Measurements from ENCODE around the gene GASK1A. TPM values are rescaled to one million over a fixed set of nuclear protein-coding genes. Genes with fewer than 3 reads are reported as not detected.

The GASK1A gene
- total RNA-seq, 2 experiments from 2014 or later = 0.28 TPM; not detected in 1

DNA sequence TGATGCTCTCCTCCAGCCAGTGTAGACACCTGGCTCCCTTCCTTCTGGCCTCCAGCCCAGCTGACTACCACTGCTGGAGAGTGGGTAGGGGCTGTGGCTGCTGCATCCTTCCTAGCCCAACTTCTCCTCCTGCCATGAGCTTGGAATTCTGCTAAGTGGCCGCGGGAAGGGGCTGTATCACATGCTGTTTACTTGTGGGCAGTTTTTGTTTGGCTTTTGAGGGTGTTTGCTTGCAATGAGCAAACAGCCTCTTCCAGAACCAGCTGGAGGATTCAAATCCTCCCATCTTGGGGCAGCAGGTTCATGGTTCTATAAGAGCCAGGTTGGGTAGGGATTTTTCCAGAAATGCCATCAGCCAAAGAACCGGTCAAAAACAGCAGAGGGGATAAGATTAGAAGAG is 9.0 kb downstream of the GASK1A start:
- Mint-ChIP-seq H3K9me3 (no peaks in the 10 kb centered on the region), H3K4me3 (no peak overlapping the region), H3K27me3 (no peaks in the 10 kb centered on the region), H3K36me3 (ENCODE audit: low read depth) (no peaks in the 10 kb centered on the region), H3K27ac (no peak overlapping the region), H3K4me1 (ENCODE audit: low read depth) (peaks cover 3% of the 10 kb centered on the region)
- intact Hi-C loops (cut with DNase I, micrococcal nuclease) = no loop called here
- TF ChIP-seq, protein P1, sequence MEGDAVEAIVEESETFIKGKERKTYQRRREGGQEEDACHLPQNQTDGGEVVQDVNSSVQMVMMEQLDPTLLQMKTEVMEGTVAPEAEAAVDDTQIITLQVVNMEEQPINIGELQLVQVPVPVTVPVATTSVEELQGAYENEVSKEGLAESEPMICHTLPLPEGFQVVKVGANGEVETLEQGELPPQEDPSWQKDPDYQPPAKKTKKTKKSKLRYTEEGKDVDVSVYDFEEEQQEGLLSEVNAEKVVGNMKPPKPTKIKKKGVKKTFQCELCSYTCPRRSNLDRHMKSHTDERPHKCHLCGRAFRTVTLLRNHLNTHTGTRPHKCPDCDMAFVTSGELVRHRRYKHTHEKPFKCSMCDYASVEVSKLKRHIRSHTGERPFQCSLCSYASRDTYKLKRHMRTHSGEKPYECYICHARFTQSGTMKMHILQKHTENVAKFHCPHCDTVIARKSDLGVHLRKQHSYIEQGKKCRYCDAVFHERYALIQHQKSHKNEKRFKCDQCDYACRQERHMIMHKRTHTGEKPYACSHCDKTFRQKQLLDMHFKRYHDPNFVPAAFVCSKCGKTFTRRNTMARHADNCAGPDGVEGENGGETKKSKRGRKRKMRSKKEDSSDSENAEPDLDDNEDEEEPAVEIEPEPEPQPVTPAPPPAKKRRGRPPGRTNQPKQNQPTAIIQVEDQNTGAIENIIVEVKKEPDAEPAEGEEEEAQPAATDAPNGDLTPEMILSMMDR (IDR thresholded peaks at IDR 0.05) = no peak
- Histone ChIP-seq H3K27ac (ENCODE audit: low read depth in 1 of 2, low read length in 2 of 2) (no peak overlapping the region), H3K36me3 (ENCODE audit: insufficient read depth, low read length) (no peaks in the 10 kb centered on the region), H3K4me3 (ENCODE audit: low read length) (no peak overlapping the region), H3K27me3 (ENCODE audit: control insufficient read depth in 1 of 2, insufficient read depth in 2 of 2, low read length in 2 of 2) (no peaks in the 10 kb centered on the region), H3K9me3 (ENCODE audit: control insufficient read depth in 1 of 2, insufficient read depth in 1 of 2, low read length in 2 of 2) (no peaks in the 10 kb centered on the region), H3K4me1 (ENCODE audit: insufficient read depth, low read length) (no peaks in the 10 kb centered on the region)
- ChIA-PET CTCF (no interaction called here), POLR2A (no interaction called here)
- DNase-seq (no peak), ATAC-seq (ENCODE audit: poor library complexity) (no peak)

DNA sequence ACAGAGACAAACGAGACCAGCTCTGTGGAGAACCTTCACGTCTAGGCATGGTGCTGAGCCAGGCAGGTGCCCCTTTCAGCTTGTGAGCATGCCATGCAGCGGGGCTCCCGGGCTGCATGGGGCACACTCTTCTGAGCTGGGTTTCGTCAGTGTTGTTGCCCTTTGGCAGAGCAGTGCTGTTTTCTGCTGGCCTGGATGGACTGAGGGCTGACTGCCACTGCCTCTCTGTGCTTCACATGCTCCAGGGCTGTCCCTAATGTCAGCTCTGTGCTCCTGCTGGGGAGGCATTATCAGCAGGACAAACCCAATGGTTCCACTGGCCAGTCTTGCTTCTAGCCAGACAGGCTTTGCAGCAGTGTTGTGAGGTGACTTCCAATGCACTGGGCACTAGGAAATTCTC is 9.5 kb downstream of the GASK1A start:
- no peaks in the 10 kb centered on the region for H3K36me3 Mint-ChIP-seq (ENCODE audit: low read depth)
- no peak overlapping the region for H3K4me3 Mint-ChIP-seq
- ATAC-seq (ENCODE audit: poor library complexity) = no peak
- intact Hi-C loops (cut with DNase I, micrococcal nuclease) = no loop called here
- H3K4me3 ChIP-seq (ENCODE audit: low read length) = no peak overlapping the region
- no peaks in the 10 kb centered on the region for H3K36me3 ChIP-seq (ENCODE audit: insufficient read depth, low read length)
- no peaks in the 10 kb centered on the region for H3K9me3 Mint-ChIP-seq
- H3K27me3 Mint-ChIP-seq = no peaks in the 10 kb centered on the region
- POLR2A ChIA-PET = no interaction called here
- CTCF ChIA-PET = no interaction called here
- no peak for DNase-seq
- H3K27ac Mint-ChIP-seq = no peak overlapping the region
- H3K4me1 ChIP-seq (ENCODE audit: insufficient read depth, low read length) = no peaks in the 10 kb centered on the region
- H3K27me3 ChIP-seq (ENCODE audit: control insufficient read depth in 1 of 2, insufficient read depth in 2 of 2, low read length in 2 of 2) = no peaks in the 10 kb centered on the region
- H3K4me1 Mint-ChIP-seq (ENCODE audit: low read depth) = peaks cover 3% of the 10 kb centered on the region
- TF ChIP-seq, protein P1 (IDR thresholded peaks at IDR 0.05) = no peak
- no peak overlapping the region for H3K27ac ChIP-seq (ENCODE audit: low read depth in 1 of 2, low read length in 2 of 2)
- no peaks in the 10 kb centered on the region for H3K9me3 ChIP-seq (ENCODE audit: control insufficient read depth in 1 of 2, insufficient read depth in 1 of 2, low read length in 2 of 2)

DNA sequence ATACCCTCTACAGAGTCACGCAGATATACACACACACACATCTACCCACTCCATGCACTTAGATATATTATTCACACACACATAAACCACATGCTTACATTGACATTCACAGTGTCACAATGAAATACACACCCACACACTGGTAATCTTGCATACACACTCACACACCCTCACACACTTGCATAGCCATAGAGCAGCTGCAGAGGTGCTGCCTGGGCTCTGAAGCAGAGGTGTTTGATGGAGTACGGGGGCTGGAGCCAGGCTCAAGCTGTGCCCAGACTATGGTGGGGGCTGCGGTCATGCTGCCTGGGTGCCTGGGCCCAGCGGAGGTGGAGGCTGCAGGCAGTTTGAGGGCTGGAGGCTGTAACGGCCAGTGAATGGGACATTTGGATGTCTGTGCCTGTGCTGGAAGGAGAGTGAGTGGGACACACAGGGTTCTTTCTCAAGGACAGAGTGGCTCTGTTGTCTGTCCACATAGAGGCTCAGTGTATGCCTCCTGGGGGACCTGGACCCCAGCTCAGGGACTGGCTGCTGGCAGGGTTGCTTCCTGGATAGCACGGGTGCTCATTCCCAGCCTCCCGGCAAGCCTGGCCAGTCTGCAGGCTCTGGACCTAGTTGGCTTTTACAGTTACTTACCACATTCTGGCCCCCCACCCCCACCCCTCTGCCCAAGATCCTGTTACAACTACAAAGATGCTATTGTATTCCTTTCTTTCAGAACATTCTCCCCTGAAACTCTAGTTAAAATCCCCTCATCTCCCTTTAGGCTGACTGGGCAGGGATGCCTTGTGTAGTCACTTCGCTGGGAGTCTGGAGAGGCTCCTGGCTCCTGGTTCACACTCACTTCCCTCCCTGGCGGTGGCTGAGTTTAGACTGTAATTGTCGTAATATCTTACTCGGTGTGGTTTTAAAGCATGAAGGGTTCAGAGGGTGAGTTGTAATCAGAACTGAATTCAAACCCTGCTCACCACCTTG is 12.5 kb downstream of the GASK1A start:
- Mint-ChIP-seq H3K27me3 (no peaks in the 10 kb centered on the region), H3K36me3 (ENCODE audit: low read depth) (no peaks in the 10 kb centered on the region), H3K4me3 (no peak overlapping the region), H3K9me3 (no peaks in the 10 kb centered on the region), H3K4me1 (ENCODE audit: low read depth) (no peaks in the 10 kb centered on the region), H3K27ac (no peak overlapping the region)
- Histone ChIP-seq H3K27ac (ENCODE audit: low read depth in 1 of 2, low read length in 2 of 2) (no peak overlapping the region), H3K4me1 (ENCODE audit: insufficient read depth, low read length) (no peaks in the 10 kb centered on the region), H3K9me3 (ENCODE audit: control insufficient read depth in 1 of 2, insufficient read depth in 1 of 2, low read length in 2 of 2) (no peaks in the 10 kb centered on the region), H3K4me3 (ENCODE audit: low read length) (no peak overlapping the region), H3K36me3 (ENCODE audit: insufficient read depth, low read length) (no peaks in the 10 kb centered on the region), H3K27me3 (ENCODE audit: control insufficient read depth in 1 of 2, insufficient read depth in 2 of 2, low read length in 2 of 2) (no peaks in the 10 kb centered on the region)
- TF ChIP-seq, protein P1 (IDR thresholded peaks at IDR 0.05) = no peak
- ChIA-PET POLR2A (no interaction called here), CTCF (no interaction called here)
- intact Hi-C loops (cut with DNase I, micrococcal nuclease) = no loop called here
- no peak for DNase-seq
- no peak for ATAC-seq (ENCODE audit: poor library complexity)
